D721Med (cell line): ENCODE data around the gene RHOJ.
"Not testable (repeated sequence)": the region's sequence is repeated elsewhere in the genome, so short reads cannot be mapped to it uniquely, and the experiment has no call there.

Source experiments
- DNase-seq: peaks from one replicate; pipeline ENCODE4 v3.0.0; 2011; ENCODE audit warnings: low spot score; ENCODE audit not compliant: insufficient read length
- FAIRE-seq: peaks from 2 replicates; lab custom pipeline; 2011; peaks lifted over from hg19 to GRCh38; lab: Jason Lieb, UNC
- TF ChIP-seq, protein P1 (sequence below): IDR thresholded peaks from 2 replicates; pipeline ENCODE4 v1.5.1; 2012; ENCODE audit warnings: mild to moderate bottlenecking, control low read depth; ENCODE audit not compliant: insufficient read depth; ENCODE audit errors: missing control alignments

RHOJ gene

DNA sequence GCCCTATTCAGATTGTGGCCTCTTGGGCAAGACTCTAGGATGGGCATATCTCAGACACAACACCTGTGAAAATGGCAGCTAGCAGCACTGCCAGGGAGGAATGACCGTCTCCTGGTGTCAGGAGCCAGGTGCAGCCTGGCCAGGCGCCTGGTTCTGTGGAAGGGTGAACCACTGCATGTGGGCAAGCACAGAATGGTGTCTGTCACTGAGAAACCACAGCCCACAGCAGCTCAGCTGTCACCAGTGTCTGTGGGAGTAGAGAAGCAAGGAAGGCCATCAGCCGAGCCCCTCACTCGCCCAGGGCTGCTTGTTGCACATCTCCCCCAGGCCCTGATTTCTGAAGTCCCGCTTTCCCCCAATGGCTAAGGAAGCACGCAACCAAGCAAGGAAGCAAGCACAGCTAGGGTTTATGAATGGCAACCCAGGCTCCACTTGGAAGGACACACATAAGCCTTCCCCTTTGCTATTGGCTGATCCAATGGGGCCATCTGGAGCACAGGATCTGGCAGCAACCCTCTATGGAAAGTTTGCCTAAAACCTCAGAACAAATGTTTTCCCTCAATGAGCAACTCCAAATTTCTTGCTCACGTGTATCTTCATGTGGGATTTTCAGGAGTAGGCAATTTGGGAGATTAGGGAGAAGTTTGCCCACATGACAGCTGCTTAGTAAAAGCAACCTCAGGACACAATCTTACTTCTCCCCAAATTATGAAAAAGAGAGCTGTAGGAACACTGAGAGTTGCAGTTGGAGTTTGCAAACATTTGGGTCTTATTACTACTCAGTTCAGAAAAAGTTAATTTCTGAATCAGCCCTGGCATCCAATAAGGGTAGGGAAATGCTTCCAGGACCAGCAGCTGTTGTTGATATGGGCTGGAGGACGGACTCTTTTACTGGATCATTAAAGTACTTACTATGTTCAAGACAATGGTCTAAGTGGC, 69.7 kb downstream of the RHOJ start:
- TF ChIP-seq, protein P1, sequence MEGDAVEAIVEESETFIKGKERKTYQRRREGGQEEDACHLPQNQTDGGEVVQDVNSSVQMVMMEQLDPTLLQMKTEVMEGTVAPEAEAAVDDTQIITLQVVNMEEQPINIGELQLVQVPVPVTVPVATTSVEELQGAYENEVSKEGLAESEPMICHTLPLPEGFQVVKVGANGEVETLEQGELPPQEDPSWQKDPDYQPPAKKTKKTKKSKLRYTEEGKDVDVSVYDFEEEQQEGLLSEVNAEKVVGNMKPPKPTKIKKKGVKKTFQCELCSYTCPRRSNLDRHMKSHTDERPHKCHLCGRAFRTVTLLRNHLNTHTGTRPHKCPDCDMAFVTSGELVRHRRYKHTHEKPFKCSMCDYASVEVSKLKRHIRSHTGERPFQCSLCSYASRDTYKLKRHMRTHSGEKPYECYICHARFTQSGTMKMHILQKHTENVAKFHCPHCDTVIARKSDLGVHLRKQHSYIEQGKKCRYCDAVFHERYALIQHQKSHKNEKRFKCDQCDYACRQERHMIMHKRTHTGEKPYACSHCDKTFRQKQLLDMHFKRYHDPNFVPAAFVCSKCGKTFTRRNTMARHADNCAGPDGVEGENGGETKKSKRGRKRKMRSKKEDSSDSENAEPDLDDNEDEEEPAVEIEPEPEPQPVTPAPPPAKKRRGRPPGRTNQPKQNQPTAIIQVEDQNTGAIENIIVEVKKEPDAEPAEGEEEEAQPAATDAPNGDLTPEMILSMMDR: no peak
- DNase-seq (no peak), FAIRE-seq (no peak)

DNA sequence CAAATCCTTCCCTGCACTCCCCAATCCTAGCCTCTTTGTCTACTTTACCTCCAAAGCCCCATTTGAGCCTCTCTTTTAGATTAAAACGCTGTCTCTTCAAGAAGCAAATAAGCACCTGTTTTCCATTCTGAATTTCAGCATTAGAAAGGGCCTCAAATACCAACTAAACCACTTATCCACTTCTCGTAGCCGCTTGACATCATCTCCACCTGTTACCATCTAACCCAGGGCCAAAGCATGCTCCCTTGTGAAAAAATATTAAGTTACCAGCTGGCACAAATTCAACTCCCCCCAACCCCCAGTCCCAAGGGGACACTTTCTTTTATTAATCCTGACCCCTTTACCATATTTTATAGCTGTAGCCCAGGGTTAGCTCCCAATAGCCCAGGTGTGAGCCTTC, 71.4 kb downstream of the RHOJ start:
- FAIRE-seq: no peak
- TF ChIP-seq, protein P1: no peak
- DNase-seq: no peak

DNA sequence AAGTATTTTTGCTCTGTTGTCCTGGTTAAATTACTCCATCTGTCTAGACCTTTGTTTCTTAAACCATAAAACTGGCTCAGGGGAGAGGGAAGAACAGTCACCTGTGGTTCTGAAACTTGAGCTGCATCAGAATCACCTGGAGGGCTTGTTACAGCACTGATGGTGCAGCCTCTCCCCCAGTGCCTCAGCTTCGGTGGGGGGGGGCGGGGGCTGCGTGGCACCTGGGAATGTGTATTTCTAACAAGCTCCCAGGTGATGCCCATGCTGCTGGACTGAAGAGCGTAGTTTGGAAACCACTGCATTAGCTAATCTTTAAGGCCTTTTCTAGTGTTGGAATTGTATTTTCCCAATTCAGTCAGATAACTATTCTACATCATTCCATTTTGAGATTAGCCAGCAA, 71.8 kb downstream of the RHOJ start:
- DNase-seq (no peak), FAIRE-seq (no peak)

DNA sequence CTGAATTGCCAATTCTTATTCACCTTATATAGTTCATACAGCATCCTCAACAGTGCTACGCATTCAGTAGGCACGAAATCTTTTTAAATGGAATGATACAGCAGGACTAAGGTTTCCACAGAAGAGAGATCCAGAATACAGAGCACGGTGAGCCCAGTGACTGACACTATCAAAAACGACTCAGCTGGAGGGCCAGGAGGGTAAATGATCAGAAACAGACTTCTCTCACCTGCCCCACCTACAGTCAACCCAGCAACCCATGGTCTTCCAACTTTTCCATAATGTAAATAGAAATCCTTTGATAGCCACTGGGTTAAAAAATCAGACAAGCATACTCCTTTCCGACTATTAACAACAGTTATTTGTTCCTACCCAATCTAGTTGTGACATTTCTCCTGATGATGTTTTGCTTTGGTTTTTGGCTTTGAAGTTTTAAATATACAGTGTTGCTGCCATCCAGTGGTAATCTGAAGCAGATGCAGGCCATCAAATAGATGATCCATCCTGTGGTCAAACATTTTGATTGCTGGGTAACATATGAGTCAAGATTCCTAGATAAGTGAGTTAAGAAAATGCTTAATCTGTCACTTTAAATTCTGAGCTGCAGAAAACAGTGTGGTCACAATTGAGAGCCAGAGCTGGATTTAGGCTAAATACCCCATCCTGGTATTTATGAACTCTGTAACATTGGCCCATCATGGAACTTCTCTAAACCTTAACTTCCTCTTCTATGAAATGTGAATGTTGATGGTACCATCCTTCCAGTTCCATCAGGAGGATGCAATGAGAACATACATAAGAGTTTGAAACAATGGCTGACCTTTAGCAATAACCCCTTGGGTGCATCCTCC, 72.5 kb downstream of the RHOJ start:
- TF ChIP-seq, protein P1: peak; percentile 86
- DNase-seq: peak; percentile 26
- peak; percentile 93 for FAIRE-seq

More for the DNA sequence above, 71.8 kb downstream of the RHOJ start:
- TF ChIP-seq, protein P1: no peak

DNA sequence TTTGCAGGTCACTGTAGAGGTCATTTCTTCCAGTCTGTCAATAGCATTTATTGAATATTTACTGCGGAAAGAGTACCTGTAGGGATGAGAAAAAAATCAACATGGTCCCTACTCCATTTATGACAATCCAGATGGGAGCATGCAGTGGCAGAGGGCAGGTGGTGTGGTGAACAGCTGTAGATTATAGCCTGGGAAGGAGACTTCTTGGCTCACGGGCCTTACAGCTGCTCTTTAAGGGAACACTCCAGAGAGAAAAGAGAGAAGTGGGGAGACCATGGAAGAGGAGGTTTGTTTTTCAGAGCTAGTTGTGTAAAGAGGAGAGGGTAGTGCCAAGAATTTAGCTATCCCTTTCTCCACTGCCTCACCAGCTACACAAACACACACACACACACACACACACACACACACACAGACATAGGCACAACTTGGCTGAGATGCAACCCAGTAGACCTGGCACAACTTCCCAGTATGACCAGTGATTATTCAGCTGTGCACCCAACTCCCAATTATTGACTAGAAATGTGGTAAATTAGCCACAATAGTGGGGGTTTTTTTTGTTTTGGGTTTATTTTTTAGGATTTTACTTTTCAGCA, 73.4 kb downstream of the RHOJ start:
- TF ChIP-seq, protein P1: no peak
- no peak for FAIRE-seq
- no peak for DNase-seq

DNA sequence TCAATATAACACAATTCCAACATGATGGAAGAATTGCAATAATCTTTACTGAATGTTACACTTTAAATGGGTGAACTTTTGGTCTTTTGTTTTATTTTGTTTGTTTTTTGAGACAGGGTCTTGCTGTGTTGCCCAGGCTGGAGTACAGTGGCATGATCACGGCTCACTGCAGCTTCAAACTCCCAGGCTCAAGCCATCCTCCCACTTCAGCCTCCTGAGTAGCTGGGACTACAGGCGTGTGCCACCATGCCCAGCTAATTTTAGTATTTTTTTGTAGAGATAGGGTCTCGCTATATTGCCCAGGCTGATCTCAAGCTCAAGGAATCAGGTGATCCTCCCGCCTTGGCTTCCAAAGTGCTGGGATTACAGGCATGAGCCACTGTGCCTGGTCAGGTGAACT, 75.7 kb downstream of the RHOJ start:
- FAIRE-seq, DNase-seq: not testable (repeated sequence)

DNA sequence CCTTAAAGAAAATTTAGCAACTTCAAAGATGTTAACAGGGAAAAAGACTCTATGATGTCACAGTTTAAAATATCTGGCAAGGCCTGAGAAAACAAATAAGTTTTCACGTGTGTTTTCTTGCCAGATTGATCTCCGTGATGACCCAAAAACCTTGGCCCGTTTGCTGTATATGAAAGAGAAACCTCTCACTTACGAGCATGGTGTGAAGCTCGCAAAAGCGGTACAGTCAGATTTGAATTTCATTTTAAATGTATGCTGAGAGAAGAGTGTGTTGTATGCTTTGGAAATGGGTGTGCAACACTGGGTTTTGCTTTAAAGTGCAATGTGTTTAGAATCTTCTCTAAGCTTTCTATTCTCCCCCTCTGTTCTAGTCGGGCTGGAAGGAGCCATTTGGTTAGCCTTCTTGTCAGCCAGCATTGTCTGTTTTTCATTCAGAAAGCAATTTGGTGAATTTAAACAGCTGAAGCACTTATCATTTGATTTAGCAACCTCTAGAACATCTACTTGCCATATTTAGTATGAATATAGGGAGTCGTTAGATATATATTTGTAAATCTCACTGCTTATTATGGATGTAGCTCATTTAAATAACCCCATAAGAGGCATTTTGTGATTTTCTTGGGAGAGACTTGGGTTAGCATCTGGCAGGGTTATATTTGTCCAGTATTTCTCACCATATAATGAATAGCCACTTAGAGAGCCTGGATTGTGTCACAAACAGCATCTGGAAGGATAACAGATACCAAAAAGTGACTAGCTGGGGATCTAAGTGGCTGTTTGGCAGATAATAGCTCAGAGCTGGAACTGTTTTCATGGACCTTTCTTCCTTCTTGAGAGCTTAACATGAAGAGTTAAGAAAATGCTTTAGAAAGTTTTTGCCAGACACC, 79.0 kb downstream of the RHOJ start:
- TF ChIP-seq, protein P1: no peak
- FAIRE-seq: no peak

More for the DNA sequence above, 79.0 kb downstream of the RHOJ start:
- DNase-seq: no peak
